ENCODE results near the gene LSM7. TPM values are rescaled to one million over a fixed set of nuclear protein-coding genes. Genes with fewer than 3 reads are reported as not detected.

Gene LSM7
- total and polyA plus RNA-seq, 2 of the 13 experiments (the other 11 are each of a cell fraction or from before 2014, with no cell fraction given), result 140 to 205 TPM

- TF ChIP-seq ZNF407 (CRISPR knock-in tag; IDR thresholded peaks at IDR 0.05; ENCODE audit: not compliant biosample characterization) (no peak), DNMT1 (CRISPR knock-in tag; IDR thresholded peaks at IDR 0.05) (0 out of 2 replicates have a peak, but pooled peaks have one; percentile 54), ZNF101 (CRISPR knock-in tag; IDR thresholded peaks at IDR 0.05; ENCODE audit: borderline replicate concordance, low read depth) (no peak), ZNF510 (CRISPR knock-in tag; IDR thresholded peaks at IDR 0.05; ENCODE audit: low read depth) (no peak), DBP (CRISPR knock-in tag; IDR thresholded peaks at IDR 0.05; ENCODE audit: not compliant biosample characterization) (no peak), ZNF891 (CRISPR knock-in tag; IDR thresholded peaks at IDR 0.05) (peak; percentile 38; the same call in 1 of the 2 replicates), ZNF7 (CRISPR knock-in tag; IDR thresholded peaks at IDR 0.05) (no peak), U2AF2 (IDR thresholded peaks at IDR 0.05; ENCODE audit: low read depth, low read length) (no peak), ZSCAN20 (CRISPR knock-in tag; IDR thresholded peaks at IDR 0.05; ENCODE audit: borderline replicate concordance) (0 out of 2 replicates have a peak, but pooled peaks have one; percentile 45), ZNF713 (CRISPR knock-in tag; IDR thresholded peaks at IDR 0.05) (no peak), SMARCC2 (IDR thresholded peaks at IDR 0.05) (no peak), ELF1 (CRISPR knock-in tag; IDR thresholded peaks at IDR 0.05) (peak; percentile 95), SOX6 (IDR thresholded peaks at IDR 0.05) (no peak), SOX6 (CRISPR knock-in tag; IDR thresholded peaks at IDR 0.05) (0 out of 2 replicates have a peak, but pooled peaks have one; percentile 67), TFE3 (CRISPR knock-in tag; IDR thresholded peaks at IDR 0.05) (peak; percentile 23; the same call in 1 of the 2 replicates), PTBP1 (IDR thresholded peaks at IDR 0.05; ENCODE audit: low read depth, low read length, poor library complexity, severe bottlenecking) (peak; percentile 88), FOXC1 (CRISPR knock-in tag; IDR thresholded peaks at IDR 0.05; ENCODE audit: borderline replicate concordance) (no peak; the same call in 1 of the 2 replicates), NFYC (CRISPR knock-in tag; IDR thresholded peaks at IDR 0.05) (no peak), SMARCE1 (IDR thresholded peaks at IDR 0.05; ENCODE audit: borderline replicate concordance) (no peak), ZNF331 (CRISPR knock-in tag; IDR thresholded peaks at IDR 0.05) (peak; percentile 79)
Observed at GRCh38 chr19:2273356-2274184, 54.8 kb downstream of the LSM7 start (continued).

Measured in HepG2 (cell line).